GM04503 (cell line): ENCODE measurements around the gene KLRC4.
"Not testable (repeated sequence)": the region's sequence is repeated elsewhere in the genome, so short reads cannot be mapped to it uniquely, and the experiment has no call there.

Experiments
- DNase-seq: peaks from one replicate; pipeline ENCODE4 v3.0.0-alpha.2; 2012; ENCODE audit warnings: low read depth

Gene KLRC4

GRCh38 chr12:10368206-10369171, 41.1 kb downstream of the KLRC4 start:
- no peak for DNase-seq

- not testable (repeated sequence) for DNase-seq
These were observed 41.8 kb downstream of the KLRC4 start for GRCh38 chr12:10367714-10368113.

- no peak for DNase-seq
These were observed 42.7 kb downstream of the KLRC4 start for GRCh38 chr12:10366875-10367274.

- DNase-seq = no peak
These were observed 43.7 kb downstream of the KLRC4 start for GRCh38 chr12:10365696-10366405.

GRCh38 chr12:10364815-10365622, 44.5 kb downstream of the KLRC4 start:
- no peak for DNase-seq

- no peak for DNase-seq
These were observed 45.4 kb downstream of the KLRC4 start for GRCh38 chr12:10363914-10364814.

- no peak for DNase-seq
These were observed 46.0 kb downstream of the KLRC4 start for GRCh38 chr12:10363658-10363913.

- DNase-seq = no peak
These were observed 46.5 kb downstream of the KLRC4 start for GRCh38 chr12:10362828-10363657.

- DNase-seq = no peak
These were observed 47.2 kb downstream of the KLRC4 start for GRCh38 chr12:10362325-10362724.

GRCh38 chr12:10361622-10362021, 47.9 kb downstream of the KLRC4 start:
- DNase-seq = no peak

GRCh38 chr12:10361084-10361483, 48.5 kb downstream of the KLRC4 start:
- no peak for DNase-seq

GRCh38 chr12:10358969-10359368, 50.6 kb downstream of the KLRC4 start:
- DNase-seq = no peak

GRCh38 chr12:10358131-10358530, 51.4 kb downstream of the KLRC4 start:
- DNase-seq = no peak
